H1 (cell line): ENCODE measurements around the gene AOPEP. TPM values are rescaled to one million over a fixed set of nuclear protein-coding genes. Genes with fewer than 3 reads are reported as not detected.

Experiments
- CTCF ChIA-PET: fragments of 300-600 bp; sonication (Branson Sonifier 250); formaldehyde crosslinking; loops from one replicate; lab custom pipeline; 2021; ENCODE audit not compliant: partially characterized antibody; lab: Charles Lee
- POLR2A ChIA-PET: fragments of 300-600 bp; sonication (Branson Sonifier 250); formaldehyde crosslinking; loops from one replicate; lab custom pipeline; 2021; ENCODE audit warnings: inconsistent platforms; ENCODE audit not compliant: partially characterized antibody; lab: Charles Lee
- DNase-seq, 2 experiments: peaks; one replicate each; pipeline versions ENCODE4 v3.0.0 to v3.0.0-alpha.2; 2010 to 2022; ENCODE audit warnings: low spot score in 2 of 2, low read depth in 1 of 2, mixed read lengths in 1 of 2
- FAIRE-seq: peaks from 2 replicates; lab custom pipeline; 2011; peaks lifted over from hg19 to GRCh38; lab: Jason Lieb, UNC
- H2AFZ ChIP-seq: 2 replicates; pipeline ENCODE4 v1.8.1; 2012; ENCODE audit warnings: low read length, inconsistent platforms
- H2AK5ac ChIP-seq: 2 replicates; pipeline ENCODE4 v1.6.1; 2013; ENCODE audit warnings: low read depth, low read length
- H2BK120ac ChIP-seq: replicated peaks from 2 replicates; pipeline ENCODE3; 2013; ENCODE audit warnings: low read depth, low read length, inconsistent platforms
- H2BK12ac ChIP-seq: 2 replicates; pipeline ENCODE4 v1.6.1; 2013; ENCODE audit warnings: low read depth, low read length
- H2BK15ac ChIP-seq: 2 replicates; pipeline ENCODE4 v1.6.1; 2013; ENCODE audit warnings: low read length
- H2BK20ac ChIP-seq: 2 replicates; pipeline ENCODE4 v1.6.1; 2013; ENCODE audit warnings: low read length
- H2BK5ac ChIP-seq: 2 replicates; pipeline ENCODE4 v1.6.1; 2013; ENCODE audit warnings: low read depth, low read length
- H3K14ac ChIP-seq: 2 replicates; pipeline ENCODE4 v1.6.1; 2013; ENCODE audit warnings: inconsistent platforms; ENCODE audit not compliant: insufficient read length
- H3K18ac ChIP-seq: 2 replicates; pipeline ENCODE4 v1.6.1; 2013; ENCODE audit warnings: low read length; ENCODE audit errors: extremely low read depth
- H3K23ac ChIP-seq: 2 replicates; pipeline ENCODE4 v1.6.1; 2013; ENCODE audit warnings: inconsistent platforms; ENCODE audit not compliant: insufficient read length
- H3K23me2 ChIP-seq: 2 replicates; pipeline ENCODE4 v1.6.1; 2013; ENCODE audit warnings: low read depth, low read length
- H3K27ac ChIP-seq: 2 replicates; pipeline ENCODE4 v1.6.1; 2011; ENCODE audit warnings: low read depth, low read length, inconsistent platforms
- H3K27me3 ChIP-seq, 4 experiments: replicated peaks in 1 of 4; 1 replicate in 1 of 4; 2 replicates in 3 of 4; pipeline versions ENCODE4 v1.6.1 to v1.8.1; 2011 to 2013; ENCODE audit warnings: low read length in 3 of 4, mild to moderate bottlenecking in 3 of 4, inconsistent platforms in 2 of 4, mixed read lengths in 2 of 4, moderate library complexity in 1 of 4; ENCODE audit not compliant: control insufficient read depth in 3 of 4, insufficient read depth in 3 of 4; ENCODE audit errors: extremely low read depth in 1 of 4
- H3K36me3 ChIP-seq, 4 experiments: 2 replicates each; pipeline versions ENCODE4 v1.6.1 to v1.8.1; 2011 to 2013; ENCODE audit warnings: mild to moderate bottlenecking in 4 of 4, low read length in 3 of 4, moderate library complexity in 2 of 4, control low read depth in 1 of 4, inconsistent platforms in 1 of 4; ENCODE audit not compliant: insufficient read depth in 4 of 4, control insufficient read depth in 2 of 4
- H3K4ac ChIP-seq: replicated peaks from 2 replicates; pipeline ENCODE3; 2013; ENCODE audit warnings: low read length, low read depth, mixed read lengths, inconsistent platforms; ENCODE audit not compliant: insufficient read length
- H3K4me1 ChIP-seq, 4 experiments: replicated peaks in 1 of 4; 1 replicate in 1 of 4; 2 replicates in 3 of 4; pipeline versions ENCODE4 v1.6.1 to v1.8.1; 2011 to 2013; ENCODE audit warnings: low read length in 3 of 4, inconsistent platforms in 2 of 4, mixed read lengths in 1 of 4; ENCODE audit not compliant: insufficient read depth in 4 of 4, control insufficient read depth in 3 of 4
- H3K4me2 ChIP-seq, 2 experiments: 2 replicates each; pipeline versions ENCODE4 v1.6.1 to v1.8.1; 2011 to 2013; ENCODE audit warnings: low read depth in 2 of 2, low read length in 2 of 2, control low read depth in 1 of 2, inconsistent platforms in 1 of 2, mild to moderate bottlenecking in 1 of 2; ENCODE audit not compliant: insufficient read depth in 1 of 2
- H3K4me3 ChIP-seq, 4 experiments: fragments of 200-600, 300-600 bp in 1 of 4; sonication (generic), shearing (Covaris generic), sonication (Bioruptor Twin) in 1 of 4; 2 replicates each; pipeline versions ENCODE4 v1.5.1 to v1.8.1; 2011 to 2016; ENCODE audit warnings: low read length in 4 of 4, low read depth in 3 of 4, control low read depth in 2 of 4, inconsistent platforms in 2 of 4, mild to moderate bottlenecking in 2 of 4, mixed read lengths in 1 of 4, moderate library complexity in 1 of 4; ENCODE audit not compliant: insufficient read depth in 2 of 4; ENCODE audit errors: extremely low read depth in 1 of 4
- H3K56ac ChIP-seq: replicated peaks from 2 replicates; pipeline ENCODE3; 2013; ENCODE audit warnings: low read depth, mild to moderate bottlenecking, mixed read lengths, low read length, inconsistent platforms; ENCODE audit not compliant: insufficient read length
- H3K79me1 ChIP-seq: 2 replicates; pipeline ENCODE4 v1.6.1; 2013; ENCODE audit warnings: low read depth, low read length, control low read depth
- H3K79me2 ChIP-seq, 2 experiments: 2 replicates each; pipeline versions ENCODE4 v1.6.1 to v1.8.1; 2012 to 2013; ENCODE audit warnings: low read length in 2 of 2, mild to moderate bottlenecking in 2 of 2, inconsistent platforms in 1 of 2; ENCODE audit not compliant: insufficient read depth in 2 of 2, control insufficient read depth in 1 of 2
- H3K9ac ChIP-seq, 4 experiments: replicated peaks in 1 of 4; 1 replicate in 1 of 4; 2 replicates in 3 of 4; pipeline versions ENCODE4 v1.6.1 to v1.8.1; 2011 to 2013; ENCODE audit warnings: low read depth in 3 of 4, low read length in 3 of 4, control low read depth in 2 of 4, mild to moderate bottlenecking in 2 of 4, moderate library complexity in 2 of 4, inconsistent platforms in 1 of 4; ENCODE audit errors: extremely low read depth in 1 of 4
- H3K9me3 ChIP-seq, 2 experiments: 2 replicates each; pipeline versions ENCODE4 v1.6.1 to v1.8.1; 2012 to 2013; ENCODE audit warnings: mild to moderate bottlenecking in 2 of 2, moderate library complexity in 2 of 2, control low read depth in 1 of 2, inconsistent platforms in 1 of 2, low read depth in 1 of 2, low read length in 1 of 2, mixed read lengths in 1 of 2; ENCODE audit not compliant: insufficient read depth in 2 of 2
- H4K20me1 ChIP-seq, 2 experiments: replicated peaks in 1 of 2; 2 replicates each; pipeline versions ENCODE3 to v1.8.1; 2011 to 2013; ENCODE audit warnings: inconsistent platforms in 2 of 2, low read length in 2 of 2, mild to moderate bottlenecking in 1 of 2; ENCODE audit not compliant: insufficient read depth in 2 of 2, control insufficient read depth in 1 of 2
- H4K5ac ChIP-seq: 2 replicates; pipeline ENCODE4 v1.6.1; 2013; ENCODE audit warnings: low read length, low read depth, mixed read lengths, inconsistent platforms; ENCODE audit not compliant: insufficient read length
- H4K8ac ChIP-seq: 2 replicates; pipeline ENCODE4 v1.8.0; 2013; ENCODE audit warnings: mild to moderate bottlenecking, moderate library complexity, low read length, inconsistent platforms; ENCODE audit not compliant: insufficient read depth; ENCODE audit errors: extremely low read depth
- H4K91ac ChIP-seq: replicated peaks from 2 replicates; pipeline ENCODE3; 2013; ENCODE audit warnings: low read length, mixed read lengths, inconsistent platforms; ENCODE audit not compliant: insufficient read length
- WGBS, 2 experiments: shearing (Covaris generic) in 1 of 2; methylation state at CpG; one replicate each; pipeline versions ENCODE4 v1.1.6 to v1.1.7; 2013 to 2015; ENCODE audit warnings: low lambda C conversion rate in 2 of 2, mixed read lengths in 2 of 2, inconsistent platforms in 1 of 2, low coverage in 1 of 2, missing lambda C conversion rate in 1 of 2; ENCODE audit not compliant: insufficient replicate concordance in 2 of 2, insufficient coverage in 1 of 2, insufficient read length in 1 of 2; ENCODE audit errors: extremely low coverage in 1 of 2, missing lambda C conversion rate in 1 of 2; 5-methylcytosine and 5-hydroxymethylcytosine counted together
- polyA plus RNA-seq, 7 experiments: library from polyadenylated mRNA; depleted of rRNA in 3 of 7; stranded (reverse) in 5 of 7; unstranded in 2 of 7; fragments of >200 nt in 5 of 7; fragments of 200-250 nt in 2 of 7; gene quantifications; 1 replicate in 5 of 7; 2 replicates in 1 of 7; 4 replicates in 1 of 7; pipeline versions ENCODE4 v1.2.1 to v1.2.3, GENCODE V29; 2011 to 2013; ENCODE audit warnings: missing spikeins in 2 of 7, mixed read lengths in 2 of 7
- total RNA-seq: library from RNA; stranded (reverse); fragmentation: NEBNext Ultra II Directional; extraction: Animal tissue kit (Norgen Biotek cat#: 25700); gene quantifications from 2 replicates; pipeline ENCODE4 v1.2.1, GENCODE V29; 2021

The AOPEP gene
- total and polyA plus RNA-seq, 2 of the 8 experiments (the other 6 are each of a cell fraction or from before 2014, with no cell fraction given) = 6.1 to 14.3 TPM

GRCh38 chr9:94843134-94843533 lies 116.6 kb downstream of the AOPEP start:
- Histone ChIP-seq H2AK5ac (no peak overlapping the region), H4K91ac (no peak overlapping the region), H3K79me2 (0 out of 4 replicates have a peak, but pooled peaks cover 0 to 2% of the 10 kb centered on the region in 2 experiments), H2BK120ac (no peak overlapping the region), H3K23ac (no peak overlapping the region), H4K8ac (no peak overlapping the region), H3K79me1 (no peaks in the 10 kb centered on the region), H2BK15ac (no peak overlapping the region), H3K56ac (no peak overlapping the region), H4K5ac (no peak overlapping the region), H3K4me2 (no peak overlapping the region), H3K18ac (no peak overlapping the region), H3K14ac (no peak overlapping the region), H2BK12ac (no peak overlapping the region), H3K4me3 (no peak overlapping the region), H3K9ac (no peak overlapping the region), H3K23me2 (no peaks in the 10 kb centered on the region), H2BK20ac (no peak overlapping the region), H3K9me3 (peaks cover 0 to under 1% of the 10 kb centered on the region in 2 experiments; a peak in 1 of 4 replicates), H3K36me3 (no peaks in the 10 kb centered on the region), H4K20me1 (no peaks in the 10 kb centered on the region), H2AFZ (no peak overlapping the region), H3K27ac (no peak overlapping the region), H2BK5ac (no peak overlapping the region), H3K4ac (no peak overlapping the region), H3K4me1 (peaks cover 0 to 5% (median 0%) of the 10 kb centered on the region in 4 experiments; a peak in 1 of 7 replicates), H3K27me3 (no peaks in the 10 kb centered on the region)
- ChIA-PET CTCF (interaction anchor here (0.7 kb wide), 1 partner anchor 8 kb away, joined by 3 read pairs; no protein-coding TSS in a partner anchor), POLR2A (no interaction called here)
- WGBS, 2 experiments = 80% methylated on average over 4 of the region's 4 CpGs; no CpG with 5 or more reads in 1 of the 2 experiments
- FAIRE-seq (no peak), DNase-seq (peak in 1 of 2 experiments; percentile 31)
